ENCODE data around the gene C19orf67. TPM values are rescaled to one million over a fixed set of nuclear protein-coding genes. Genes with fewer than 3 reads are reported as not detected.

The C19orf67 gene
- total and polyA plus RNA-seq, 2 experiments from 2014 or later, result not detected

DNA sequence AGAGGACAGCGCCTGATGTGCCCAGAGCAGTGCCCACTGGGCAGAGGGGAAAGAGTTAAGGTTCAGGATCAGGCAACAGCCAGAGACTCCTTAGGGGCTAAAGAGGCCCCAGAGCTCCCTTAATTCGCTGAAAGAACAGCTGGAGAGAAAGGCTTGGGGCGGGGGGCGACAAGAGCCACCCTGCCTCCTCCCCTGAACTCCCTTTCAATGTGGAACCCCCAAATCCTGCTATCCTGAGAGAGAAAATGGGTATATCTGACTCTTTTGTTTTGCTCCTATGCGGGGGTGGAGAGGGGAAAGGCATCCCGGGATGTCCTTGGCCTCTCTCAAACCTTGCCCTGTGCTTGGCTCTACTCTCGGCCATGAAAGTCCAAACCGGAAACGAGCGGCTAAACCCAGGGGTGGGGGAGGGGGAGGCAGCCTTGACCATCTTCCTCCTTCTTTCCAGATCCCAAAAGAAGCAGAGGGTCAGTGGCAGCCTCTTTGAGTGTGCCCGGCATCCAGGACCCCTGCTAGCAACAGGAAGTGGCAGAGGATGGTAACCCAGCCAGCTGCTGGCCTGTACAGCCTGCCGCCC, 27.3 kb upstream of the C19orf67 start (continued):
- TF ChIP-seq JUNB (IDR thresholded peaks at IDR 0.05; ENCODE audit: unreplicated experiment) (no peak), POLR2AphosphoS5 (IDR thresholded peaks at IDR 0.05; ENCODE audit: low read depth) (no peak), CREB1 (CRISPR knock-in tag; IDR thresholded peaks at IDR 0.05; ENCODE audit: low read depth) (no peak), ZNF331 (CRISPR knock-in tag; IDR thresholded peaks at IDR 0.05; ENCODE audit: low read depth) (no peak)
- TF ChIP-seq, protein P1, sequence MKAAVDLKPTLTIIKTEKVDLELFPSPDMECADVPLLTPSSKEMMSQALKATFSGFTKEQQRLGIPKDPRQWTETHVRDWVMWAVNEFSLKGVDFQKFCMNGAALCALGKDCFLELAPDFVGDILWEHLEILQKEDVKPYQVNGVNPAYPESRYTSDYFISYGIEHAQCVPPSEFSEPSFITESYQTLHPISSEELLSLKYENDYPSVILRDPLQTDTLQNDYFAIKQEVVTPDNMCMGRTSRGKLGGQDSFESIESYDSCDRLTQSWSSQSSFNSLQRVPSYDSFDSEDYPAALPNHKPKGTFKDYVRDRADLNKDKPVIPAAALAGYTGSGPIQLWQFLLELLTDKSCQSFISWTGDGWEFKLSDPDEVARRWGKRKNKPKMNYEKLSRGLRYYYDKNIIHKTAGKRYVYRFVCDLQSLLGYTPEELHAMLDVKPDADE (IDR thresholded peaks at IDR 0.05), result no peak
- TF ChIP-seq, protein P2, sequence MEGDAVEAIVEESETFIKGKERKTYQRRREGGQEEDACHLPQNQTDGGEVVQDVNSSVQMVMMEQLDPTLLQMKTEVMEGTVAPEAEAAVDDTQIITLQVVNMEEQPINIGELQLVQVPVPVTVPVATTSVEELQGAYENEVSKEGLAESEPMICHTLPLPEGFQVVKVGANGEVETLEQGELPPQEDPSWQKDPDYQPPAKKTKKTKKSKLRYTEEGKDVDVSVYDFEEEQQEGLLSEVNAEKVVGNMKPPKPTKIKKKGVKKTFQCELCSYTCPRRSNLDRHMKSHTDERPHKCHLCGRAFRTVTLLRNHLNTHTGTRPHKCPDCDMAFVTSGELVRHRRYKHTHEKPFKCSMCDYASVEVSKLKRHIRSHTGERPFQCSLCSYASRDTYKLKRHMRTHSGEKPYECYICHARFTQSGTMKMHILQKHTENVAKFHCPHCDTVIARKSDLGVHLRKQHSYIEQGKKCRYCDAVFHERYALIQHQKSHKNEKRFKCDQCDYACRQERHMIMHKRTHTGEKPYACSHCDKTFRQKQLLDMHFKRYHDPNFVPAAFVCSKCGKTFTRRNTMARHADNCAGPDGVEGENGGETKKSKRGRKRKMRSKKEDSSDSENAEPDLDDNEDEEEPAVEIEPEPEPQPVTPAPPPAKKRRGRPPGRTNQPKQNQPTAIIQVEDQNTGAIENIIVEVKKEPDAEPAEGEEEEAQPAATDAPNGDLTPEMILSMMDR (conservative IDR thresholded peaks at IDR 0.05; ENCODE audit: low read depth in 2 of 2), result no peak

DNA sequence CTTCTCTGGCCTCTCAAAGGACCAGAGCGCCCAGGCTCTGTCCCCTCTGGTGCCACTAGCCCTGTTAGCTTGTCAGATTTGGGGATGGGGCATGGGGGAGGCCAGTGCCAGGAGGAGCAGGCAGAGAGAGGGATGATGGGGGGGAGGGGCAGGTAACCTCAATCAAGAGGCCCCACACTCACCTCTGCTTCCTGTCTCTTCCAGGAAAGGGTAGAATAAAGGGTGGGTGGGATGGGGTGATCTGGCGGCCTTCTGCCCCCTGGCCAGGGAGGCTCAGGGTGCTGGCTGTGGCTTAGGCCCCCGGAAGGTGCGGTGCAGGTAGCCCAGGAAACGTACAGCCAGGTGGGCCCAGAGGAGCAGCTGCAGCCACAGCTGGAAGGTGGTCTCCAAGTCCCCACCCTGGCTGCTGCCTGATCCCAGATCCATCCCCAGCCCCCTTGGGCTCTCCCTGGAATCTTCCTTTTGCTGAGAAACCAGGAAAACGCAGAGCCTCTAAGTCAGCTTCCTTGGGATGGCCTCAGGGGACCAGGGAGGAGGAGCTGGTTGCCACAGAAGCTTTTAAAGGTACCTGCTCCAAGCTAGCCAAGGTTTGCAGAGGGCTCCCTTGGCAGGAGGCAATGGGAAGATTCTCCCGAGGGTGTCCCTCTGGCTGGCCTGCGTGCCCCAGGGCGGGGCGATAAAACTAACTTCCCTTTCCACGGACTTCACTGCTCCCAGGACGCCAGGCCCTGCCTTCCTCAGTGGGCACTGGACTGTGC, 26.6 kb upstream of the C19orf67 start:
- Histone ChIP-seq H3K4me1 (ENCODE audit: insufficient read depth) (peaks cover 42% of the 10 kb centered on the region), H3K4me3 (0 out of 2 replicates have a peak overlapping the region, but pooled peaks have one; percentile 30), H3K9me2 (ENCODE audit: insufficient read depth) (no peaks in the 10 kb centered on the region), H4K20me1 (replicated peaks; ENCODE audit: insufficient read depth) (peaks cover 11% of the 10 kb centered on the region), H3K27me3 (ENCODE audit: insufficient read depth) (no peaks in the 10 kb centered on the region), H2AFZ (no peak overlapping the region), H3K27ac (ENCODE audit: low read depth) (0 out of 2 replicates have a peak overlapping the region, but pooled peaks have one; percentile 63), H3K4me2 (peak overlapping the region; percentile 68), H3F3A (replicated peaks; ENCODE audit: low read depth) (peaks cover 15% of the 10 kb centered on the region), H3K79me2 (replicated peaks; ENCODE audit: insufficient read depth) (peaks cover 17% of the 10 kb centered on the region), H3K36me3 (ENCODE audit: insufficient read depth) (no peaks in the 10 kb centered on the region)
- Mint-ChIP-seq H3K4me1 (peaks cover 36% of the 10 kb centered on the region), H3K27me3 (ENCODE audit: insufficient read depth, low read depth, poor library complexity) (peaks cover 4% of the 10 kb centered on the region), H3K27ac (0 out of 2 replicates have a peak overlapping the region, but pooled peaks have one; percentile 27), H3K9me3 (no peaks in the 10 kb centered on the region; the same call in 2 of the 3 replicates), H3K36me3 (ENCODE audit: low read depth) (no peaks in the 10 kb centered on the region), H3K4me3 (no peak overlapping the region; the same call in 2 of the 3 replicates)
- ATAC-seq (no peak), DNase-seq (ENCODE audit: low spot score) (peak; percentile 34)
- TF ChIP-seq POLR2AphosphoS5 (IDR thresholded peaks at IDR 0.05; ENCODE audit: low read depth) (no peak), STAT1 (IDR thresholded peaks at IDR 0.05; ENCODE audit: unreplicated experiment) (no peak), ZNF331 (CRISPR knock-in tag; IDR thresholded peaks at IDR 0.05; ENCODE audit: low read depth) (no peak)
- TF ChIP-seq, protein P3, sequence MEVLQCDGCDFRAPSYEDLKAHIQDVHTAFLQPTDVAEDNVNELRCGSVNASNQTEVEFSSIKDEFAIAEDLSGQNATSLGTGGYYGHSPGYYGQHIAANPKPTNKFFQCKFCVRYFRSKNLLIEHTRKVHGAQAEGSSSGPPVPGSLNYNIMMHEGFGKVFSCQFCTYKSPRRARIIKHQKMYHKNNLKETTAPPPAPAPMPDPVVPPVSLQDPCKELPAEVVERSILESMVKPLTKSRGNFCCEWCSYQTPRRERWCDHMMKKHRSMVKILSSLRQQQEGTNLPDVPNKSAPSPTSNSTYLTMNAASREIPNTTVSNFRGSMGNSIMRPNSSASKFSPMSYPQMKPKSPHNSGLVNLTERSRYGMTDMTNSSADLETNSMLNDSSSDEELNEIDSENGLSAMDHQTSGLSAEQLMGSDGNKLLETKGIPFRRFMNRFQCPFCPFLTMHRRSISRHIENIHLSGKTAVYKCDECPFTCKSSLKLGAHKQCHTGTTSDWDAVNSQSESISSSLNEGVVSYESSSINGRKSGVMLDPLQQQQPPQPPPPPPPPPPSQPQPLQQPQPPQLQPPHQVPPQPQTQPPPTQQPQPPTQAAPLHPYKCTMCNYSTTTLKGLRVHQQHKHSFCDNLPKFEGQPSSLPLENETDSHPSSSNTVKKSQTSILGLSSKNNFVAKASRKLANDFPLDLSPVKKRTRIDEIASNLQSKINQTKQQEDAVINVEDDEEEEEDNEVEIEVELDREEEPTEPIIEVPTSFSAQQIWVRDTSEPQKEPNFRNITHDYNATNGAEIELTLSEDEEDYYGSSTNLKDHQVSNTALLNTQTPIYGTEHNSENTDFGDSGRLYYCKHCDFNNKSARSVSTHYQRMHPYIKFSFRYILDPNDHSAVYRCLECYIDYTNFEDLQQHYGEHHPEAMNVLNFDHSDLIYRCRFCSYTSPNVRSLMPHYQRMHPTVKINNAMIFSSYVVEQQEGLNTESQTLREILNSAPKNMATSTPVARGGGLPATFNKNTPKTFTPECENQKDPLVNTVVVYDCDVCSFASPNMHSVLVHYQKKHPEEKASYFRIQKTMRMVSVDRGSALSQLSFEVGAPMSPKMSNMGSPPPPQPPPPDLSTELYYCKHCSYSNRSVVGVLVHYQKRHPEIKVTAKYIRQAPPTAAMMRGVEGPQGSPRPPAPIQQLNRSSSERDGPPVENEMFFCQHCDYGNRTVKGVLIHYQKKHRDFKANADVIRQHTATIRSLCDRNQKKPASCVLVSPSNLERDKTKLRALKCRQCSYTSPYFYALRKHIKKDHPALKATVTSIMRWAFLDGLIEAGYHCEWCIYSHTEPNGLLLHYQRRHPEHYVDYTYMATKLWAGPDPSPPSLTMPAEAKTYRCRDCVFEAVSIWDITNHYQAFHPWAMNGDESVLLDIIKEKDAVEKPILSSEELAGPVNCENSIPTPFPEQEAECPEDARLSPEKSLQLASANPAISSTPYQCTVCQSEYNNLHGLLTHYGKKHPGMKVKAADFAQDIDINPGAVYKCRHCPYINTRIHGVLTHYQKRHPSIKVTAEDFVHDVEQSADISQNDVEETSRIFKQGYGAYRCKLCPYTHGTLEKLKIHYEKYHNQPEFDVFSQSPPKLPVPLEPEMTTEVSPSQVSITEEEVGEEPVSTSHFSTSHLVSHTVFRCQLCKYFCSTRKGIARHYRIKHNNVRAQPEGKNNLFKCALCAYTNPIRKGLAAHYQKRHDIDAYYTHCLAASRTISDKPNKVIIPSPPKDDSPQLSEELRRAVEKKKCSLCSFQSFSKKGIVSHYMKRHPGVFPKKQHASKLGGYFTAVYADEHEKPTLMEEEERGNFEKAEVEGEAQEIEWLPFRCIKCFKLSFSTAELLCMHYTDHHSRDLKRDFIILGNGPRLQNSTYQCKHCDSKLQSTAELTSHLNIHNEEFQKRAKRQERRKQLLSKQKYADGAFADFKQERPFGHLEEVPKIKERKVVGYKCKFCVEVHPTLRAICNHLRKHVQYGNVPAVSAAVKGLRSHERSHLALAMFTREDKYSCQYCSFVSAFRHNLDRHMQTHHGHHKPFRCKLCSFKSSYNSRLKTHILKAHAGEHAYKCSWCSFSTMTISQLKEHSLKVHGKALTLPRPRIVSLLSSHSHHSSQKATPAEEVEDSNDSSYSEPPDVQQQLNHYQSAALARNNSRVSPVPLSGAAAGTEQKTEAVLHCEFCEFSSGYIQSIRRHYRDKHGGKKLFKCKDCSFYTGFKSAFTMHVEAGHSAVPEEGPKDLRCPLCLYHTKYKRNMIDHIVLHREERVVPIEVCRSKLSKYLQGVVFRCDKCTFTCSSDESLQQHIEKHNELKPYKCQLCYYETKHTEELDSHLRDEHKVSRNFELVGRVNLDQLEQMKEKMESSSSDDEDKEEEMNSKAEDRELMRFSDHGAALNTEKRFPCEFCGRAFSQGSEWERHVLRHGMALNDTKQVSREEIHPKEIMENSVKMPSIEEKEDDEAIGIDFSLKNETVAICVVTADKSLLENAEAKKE (CRISPR knock-in tag; IDR thresholded peaks at IDR 0.05), result no peak
